GM12878 (cell line): Measurements from ENCODE around the gene VPS29. TPM values are rescaled to one million over a fixed set of nuclear protein-coding genes. Genes with fewer than 3 reads are reported as not detected.

ENCODE experiments used
- ATAC-seq: fragments of 200-7000 bp; cut with Tn5 transposase; 3 replicates; pipeline ENCODE4 v1.9.1; 2020; ENCODE audit warnings: mild to moderate bottlenecking, moderate library complexity
- BruUV-seq: library from RNA; stranded (reverse); fragments of 400-500 nt; replicated peaks from 2 replicates; lab custom pipeline; 2021; lab: Mats Ljungman, UMichigan
- CTCF ChIA-PET: fragments of 300-600 bp; sonication (Branson Sonifier 250); formaldehyde crosslinking; extraction: SDS; loops from one replicate; lab custom pipeline; 2021; ENCODE audit warnings: inconsistent platforms; lab: Yijun Ruan, JAX
- POLR2A ChIA-PET: fragments of 350-600 bp; formaldehyde crosslinking; extraction: SDS; loops from one replicate; lab custom pipeline; 2021; ENCODE audit warnings: inconsistent platforms; lab: Charles Lee
- RAD21 ChIA-PET: fragments of 300-600 bp; sonication (Branson Sonifier 250); formaldehyde crosslinking; loops from one replicate; lab custom pipeline; 2023; ENCODE audit warnings: antibody characterized with exemption; ENCODE audit not compliant: unreplicated experiment; lab: Charles Lee
- SMC1A ChIA-PET: fragments of 300-600 bp; sonication (Branson Sonifier 250); formaldehyde crosslinking; loops from one replicate; lab custom pipeline; 2023; ENCODE audit not compliant: unreplicated experiment, uncharacterized antibody; lab: Charles Lee
- DNase-seq: peaks from one replicate; pipeline ENCODE4 v3.0.0-alpha.2; 2011; ENCODE audit warnings: low read depth, low spot score
- FAIRE-seq: peaks from 3 replicates; lab custom pipeline; 2011; peaks lifted over from hg19 to GRCh38; lab: Jason Lieb, UNC
- H2AFZ ChIP-seq: 2 replicates; pipeline ENCODE4 v1.6.0; 2011; ENCODE audit warnings: low read depth, low read length, control low read depth; ENCODE audit not compliant: control insufficient read depth
- H3K27ac ChIP-seq: 2 replicates; pipeline ENCODE4 v1.5.1; 2011; ENCODE audit warnings: control low read depth; ENCODE audit not compliant: control insufficient read depth, insufficient read depth
- H3K27me3 ChIP-seq, 2 experiments: replicated peaks in 1 of 2; 2 replicates each; pipeline versions ENCODE4 v1.6.0 to v1.6.1; 2011; ENCODE audit warnings: low read length in 1 of 2; ENCODE audit not compliant: control insufficient read depth in 2 of 2, insufficient read depth in 2 of 2
- H3K36me3 ChIP-seq, 2 experiments: 2 replicates each; pipeline ENCODE4 v1.5.1; 2011; ENCODE audit warnings: low read length in 1 of 2; ENCODE audit not compliant: control insufficient read depth in 2 of 2, insufficient read depth in 2 of 2
- H3K4me1 ChIP-seq: 2 replicates; pipeline ENCODE4 v1.6.1; 2011; ENCODE audit warnings: mild to moderate bottlenecking, low read length, moderate library complexity, mixed read lengths; ENCODE audit not compliant: control insufficient read depth, insufficient read depth
- H3K4me2 ChIP-seq: 2 replicates; pipeline ENCODE4 v1.6.0; 2011; ENCODE audit warnings: control low read depth; ENCODE audit not compliant: control insufficient read depth, insufficient read depth
- H3K4me3 ChIP-seq: fragments of 200-600 bp; sonication (generic); 2 replicates; pipeline ENCODE4 v1.5.1; 2016
- H3K79me2 ChIP-seq: 2 replicates; pipeline ENCODE4 v1.6.0; 2011; ENCODE audit warnings: low read length; ENCODE audit not compliant: control insufficient read depth, insufficient read depth
- H3K9ac ChIP-seq: 2 replicates; pipeline ENCODE4 v1.8.0; 2011; ENCODE audit warnings: low read length, control low read depth, mixed read lengths; ENCODE audit not compliant: control insufficient read depth, insufficient read depth
- H3K9me3 ChIP-seq: replicated peaks from 3 replicates; pipeline ENCODE4 v1.5.1; 2011; ENCODE audit warnings: mild to moderate bottlenecking, low read length; ENCODE audit not compliant: control insufficient read depth, insufficient read depth
- H4K20me1 ChIP-seq: 2 replicates; pipeline ENCODE4 v1.6.0; 2011; ENCODE audit not compliant: control insufficient read depth, insufficient read depth
- CBFB ChIP-seq: IDR thresholded peaks from 2 replicates; pipeline ENCODE4 v1.6.1; 2016; ENCODE audit warnings: antibody characterized with exemption, low read depth
- FOXK2 ChIP-seq: fragments of 450-650 bp; IDR thresholded peaks from 2 replicates; pipeline ENCODE4 v1.6.1; 2017; ENCODE audit warnings: mild to moderate bottlenecking, moderate library complexity
- NR2C2 ChIP-seq: IDR thresholded peaks from 2 replicates; pipeline ENCODE4 v1.6.1; 2011; ENCODE audit warnings: borderline replicate concordance, low read depth; ENCODE audit not compliant: control insufficient read depth, insufficient read length
- NR2F1 ChIP-seq: fragments of 450-650 bp; conservative IDR thresholded peaks from 2 replicates; pipeline ENCODE4 v1.6.1; 2017; ENCODE audit warnings: mild to moderate bottlenecking
- RFX5 ChIP-seq: IDR thresholded peaks from 2 replicates; pipeline ENCODE4 v1.6.1; 2011; ENCODE audit warnings: low read depth, low read length, improper control_type of control experiment
- SIN3A ChIP-seq: IDR thresholded peaks from 2 replicates; pipeline ENCODE4 v1.6.1; 2012; ENCODE audit warnings: low read depth, low read length, improper control_type of control experiment
- STAT3 ChIP-seq: IDR thresholded peaks from 2 replicates; pipeline ENCODE4 v1.6.1; 2011; ENCODE audit warnings: low read depth, low read length, improper control_type of control experiment
- TCF7 ChIP-seq: IDR thresholded peaks from 2 replicates; pipeline ENCODE4 v1.6.1; 2014; ENCODE audit warnings: antibody characterized with exemption, borderline replicate concordance
- WGBS: methylation state at CpG from one replicate; pipeline ENCODE4 v1.1.6; 2016; ENCODE audit warnings: low lambda C conversion rate; ENCODE audit not compliant: insufficient replicate concordance, insufficient coverage; ENCODE audit errors: missing lambda C conversion rate; 5-methylcytosine and 5-hydroxymethylcytosine counted together
- in situ Hi-C: fragments of 300-500 bp; cut with MboI; formaldehyde crosslinking; loops from 9 replicates; pipeline ENCODE4 v1.14.3; 2018; ENCODE audit warnings: mixed read lengths
- intact Hi-C: fragments of 100-400 bp; cut with micrococcal nuclease; formaldehyde crosslinking; loops from one replicate; pipeline ENCODE4 v1.14.2; 2022; ENCODE audit not compliant: unreplicated experiment
- polyA plus RNA-seq, 11 experiments: library from polyadenylated mRNA; depleted of rRNA in 4 of 11; unstranded in 6 of 11; stranded (reverse) in 5 of 11; fragments of >200 nt; fragmentation: Nextera tagmentation in 4 of 11; fragmentation: Illumina TruSeq in 1 of 11; extraction: Ambion mirVana in 4 of 11; extraction: Trizol in 1 of 11; gene quantifications; 1 replicate in 1 of 11; 2 replicates in 10 of 11; pipeline versions ENCODE4 v1.2.1 to v1.2.3, GENCODE V29; 2011 to 2016; ENCODE audit warnings: inconsistent platforms in 2 of 11, missing spikeins in 2 of 11, low read depth in 1 of 11
- total RNA-seq, 4 experiments: library from RNA; depleted of rRNA in 3 of 4; stranded (reverse); fragments of >200 nt in 3 of 4; fragmentation: Illumina TruSeq in 1 of 4; extraction: Trizol in 1 of 4; gene quantifications; 2 replicates each; pipeline versions ENCODE4 v1.2.1 to v1.2.3, GENCODE V29; 2013 to 2021
- TF ChIP-seq, protein P1 (sequence below), 3 experiments: IDR thresholded peaks in 2 of 3; conservative IDR thresholded peaks in 1 of 3; 2 replicates each; pipeline ENCODE4 v1.5.1; 2011; ENCODE audit warnings: low read depth in 3 of 3, low read length in 3 of 3, mild to moderate bottlenecking in 3 of 3, control low read depth in 2 of 3, moderate library complexity in 2 of 3, inconsistent platforms in 1 of 3, mixed read lengths in 1 of 3; ENCODE audit not compliant: control insufficient read depth in 2 of 3, insufficient read depth in 1 of 3; ENCODE audit errors: extremely low read depth in 1 of 3
- TF ChIP-seq, protein P2 (sequence below): IDR thresholded peaks from 2 replicates; pipeline ENCODE4 v1.6.1; 2012; ENCODE audit warnings: low read depth, low read length, improper control_type of control experiment
- TF ChIP-seq, protein P3 (sequence below): IDR thresholded peaks from 2 replicates; pipeline ENCODE4 v1.6.1; 2012; ENCODE audit warnings: low read length, inconsistent platforms

Gene VPS29
- total and polyA plus RNA-seq, 10 of the 15 experiments (the other 5 are each of a cell fraction or from before 2014, with no cell fraction given): 65.3 to 405 (median 206) TPM

DNA sequence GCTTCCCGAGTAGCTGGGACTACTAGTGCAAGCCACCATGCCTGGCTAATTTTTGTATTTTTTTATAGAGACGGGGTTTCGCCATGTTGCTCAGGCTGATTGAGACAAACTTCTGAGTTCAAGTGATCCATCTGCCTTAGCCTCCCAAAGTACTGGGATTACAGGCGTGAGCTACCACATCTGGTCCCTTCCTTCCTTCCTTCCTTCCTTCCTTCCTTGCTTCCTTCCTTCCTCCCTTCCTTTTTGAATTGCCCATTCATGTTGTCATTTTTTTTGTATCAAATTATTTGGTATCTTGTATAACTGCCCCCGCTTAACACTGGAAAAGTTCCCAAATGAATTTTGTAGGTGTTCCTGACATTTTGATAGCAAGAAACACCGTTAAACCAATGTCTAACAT, 11.9 kb upstream of the VPS29 start:
- POLR2A ChIA-PET: interaction anchor here (0.9 to 4.7 kb wide), 9 partner anchors 10 to 87 kb away, joined by 3 to 31 read pairs (median 7); partner anchors contain the start of genes ARPC3, FAM216A and GPN3
- intact Hi-C loops: loop anchor here (5.0 kb wide), 3 partner anchors 33 to 373 kb away; no protein-coding TSS in a partner anchor

More for the DNA sequence above, 11.9 kb upstream of the VPS29 start:
- H3K79me2 ChIP-seq: no peaks in the 10 kb centered on the region
- no peaks in the 10 kb centered on the region for H3K27me3 ChIP-seq
- WGBS: 88% methylated on average over 6 of the region's 6 CpGs
- FAIRE-seq (no peak), DNase-seq (no peak), ATAC-seq (no peak)
- H3K4me3 ChIP-seq: no peak overlapping the region
- SMC1A ChIA-PET: interaction anchor here (0.7 to 26.9 kb wide), 25 partner anchors 9 to 179 kb away, joined by 3 to 492 read pairs (median 4); partner anchors contain the start of gene TCTN1
- H3K36me3 ChIP-seq: no peaks in the 10 kb centered on the region
- H2AFZ ChIP-seq: no peak overlapping the region
- no peak overlapping the region for H3K4me2 ChIP-seq
- no peak overlapping the region for H3K27ac ChIP-seq
- RAD21 ChIA-PET: interaction anchor here (0.8 to 5.5 kb wide), 21 partner anchors 12 to 374 kb away, joined by 3 to 153 read pairs (median 5); partner anchors contain the start of genes ARPC3, FAM216A and GPN3
- in situ Hi-C loops: loop anchor here (5.0 kb wide), 1 partner anchor 88 kb away; no protein-coding TSS in a partner anchor
- H3K9ac ChIP-seq: no peak overlapping the region
- no TSS peak for BruUV-seq
- CTCF ChIA-PET: interaction anchor here (0.7 to 21.1 kb wide), 26 partner anchors 9 to 374 kb away, joined by 3 to 462 read pairs (median 6); partner anchors contain the start of genes ARPC3, FAM216A, GPN3 and RAD9B
- TF ChIP-seq, protein P1, sequence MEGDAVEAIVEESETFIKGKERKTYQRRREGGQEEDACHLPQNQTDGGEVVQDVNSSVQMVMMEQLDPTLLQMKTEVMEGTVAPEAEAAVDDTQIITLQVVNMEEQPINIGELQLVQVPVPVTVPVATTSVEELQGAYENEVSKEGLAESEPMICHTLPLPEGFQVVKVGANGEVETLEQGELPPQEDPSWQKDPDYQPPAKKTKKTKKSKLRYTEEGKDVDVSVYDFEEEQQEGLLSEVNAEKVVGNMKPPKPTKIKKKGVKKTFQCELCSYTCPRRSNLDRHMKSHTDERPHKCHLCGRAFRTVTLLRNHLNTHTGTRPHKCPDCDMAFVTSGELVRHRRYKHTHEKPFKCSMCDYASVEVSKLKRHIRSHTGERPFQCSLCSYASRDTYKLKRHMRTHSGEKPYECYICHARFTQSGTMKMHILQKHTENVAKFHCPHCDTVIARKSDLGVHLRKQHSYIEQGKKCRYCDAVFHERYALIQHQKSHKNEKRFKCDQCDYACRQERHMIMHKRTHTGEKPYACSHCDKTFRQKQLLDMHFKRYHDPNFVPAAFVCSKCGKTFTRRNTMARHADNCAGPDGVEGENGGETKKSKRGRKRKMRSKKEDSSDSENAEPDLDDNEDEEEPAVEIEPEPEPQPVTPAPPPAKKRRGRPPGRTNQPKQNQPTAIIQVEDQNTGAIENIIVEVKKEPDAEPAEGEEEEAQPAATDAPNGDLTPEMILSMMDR (IDR thresholded peaks at IDR 0.05 in 2 of 3, conservative IDR thresholded peaks at IDR 0.05 in 1 of 3; ENCODE audit: control insufficient read depth in 2 of 3, extremely low read depth in 1 of 3, insufficient read depth in 1 of 3, low read depth in 3 of 3, low read length in 3 of 3): no peak
- TF ChIP-seq, protein P2, sequence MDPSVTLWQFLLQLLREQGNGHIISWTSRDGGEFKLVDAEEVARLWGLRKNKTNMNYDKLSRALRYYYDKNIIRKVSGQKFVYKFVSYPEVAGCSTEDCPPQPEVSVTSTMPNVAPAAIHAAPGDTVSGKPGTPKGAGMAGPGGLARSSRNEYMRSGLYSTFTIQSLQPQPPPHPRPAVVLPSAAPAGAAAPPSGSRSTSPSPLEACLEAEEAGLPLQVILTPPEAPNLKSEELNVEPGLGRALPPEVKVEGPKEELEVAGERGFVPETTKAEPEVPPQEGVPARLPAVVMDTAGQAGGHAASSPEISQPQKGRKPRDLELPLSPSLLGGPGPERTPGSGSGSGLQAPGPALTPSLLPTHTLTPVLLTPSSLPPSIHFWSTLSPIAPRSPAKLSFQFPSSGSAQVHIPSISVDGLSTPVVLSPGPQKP: no peak
- TF ChIP-seq CBFB (no peak), STAT3 (no peak), RFX5 (no peak), NR2C2 (no peak), FOXK2 (no peak), NR2F1 (no peak), SIN3A (no peak), TCF7 (no peak)
- TF ChIP-seq, protein P3, sequence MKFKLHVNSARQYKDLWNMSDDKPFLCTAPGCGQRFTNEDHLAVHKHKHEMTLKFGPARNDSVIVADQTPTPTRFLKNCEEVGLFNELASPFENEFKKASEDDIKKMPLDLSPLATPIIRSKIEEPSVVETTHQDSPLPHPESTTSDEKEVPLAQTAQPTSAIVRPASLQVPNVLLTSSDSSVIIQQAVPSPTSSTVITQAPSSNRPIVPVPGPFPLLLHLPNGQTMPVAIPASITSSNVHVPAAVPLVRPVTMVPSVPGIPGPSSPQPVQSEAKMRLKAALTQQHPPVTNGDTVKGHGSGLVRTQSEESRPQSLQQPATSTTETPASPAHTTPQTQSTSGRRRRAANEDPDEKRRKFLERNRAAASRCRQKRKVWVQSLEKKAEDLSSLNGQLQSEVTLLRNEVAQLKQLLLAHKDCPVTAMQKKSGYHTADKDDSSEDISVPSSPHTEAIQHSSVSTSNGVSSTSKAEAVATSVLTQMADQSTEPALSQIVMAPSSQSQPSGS: no peak
- H3K9me3 ChIP-seq: no peaks in the 10 kb centered on the region
- H3K4me1 ChIP-seq: no peaks in the 10 kb centered on the region
- no peaks in the 10 kb centered on the region for H4K20me1 ChIP-seq
